ENCODE results near the gene B3GNT7. TPM values are rescaled to one million over a fixed set of nuclear protein-coding genes. Genes with fewer than 3 reads are reported as not detected.

Gene B3GNT7
- total and polyA plus RNA-seq, 2 of the 8 experiments (the other 6 are each of a cell fraction or from before 2014, with no cell fraction given) = 26.4 to 73.1 TPM

DNA sequence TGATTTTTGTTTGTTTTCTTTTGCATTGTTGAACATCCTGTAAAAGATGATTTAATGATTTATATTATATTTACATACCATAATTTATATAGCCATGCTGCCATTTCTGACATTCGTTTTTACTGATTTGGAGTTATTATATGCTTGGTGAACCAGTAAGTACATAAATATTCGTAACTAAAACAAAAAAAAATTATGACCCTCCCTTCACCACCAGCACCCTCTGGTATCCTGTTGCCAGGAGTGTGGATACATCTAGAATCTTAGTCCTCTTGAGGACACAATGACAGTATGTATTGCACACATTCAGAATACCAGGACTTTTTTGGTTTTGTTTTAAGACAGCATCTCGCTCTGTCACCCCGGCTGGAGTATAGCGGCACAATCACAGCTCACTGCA is 43.9 kb upstream of the B3GNT7 start:
- Histone ChIP-seq H2BK120ac (replicated peaks; ENCODE audit: low read depth, low read length) (no peak overlapping the region), H3K36me3 (ENCODE audit: control insufficient read depth in 2 of 4, insufficient read depth in 4 of 4, low read length in 3 of 4) (no peaks in the 10 kb centered on the region; a peak in 1 of 8 replicates), H2AFZ (ENCODE audit: low read length) (no peak overlapping the region), H3K56ac (replicated peaks; ENCODE audit: insufficient read length, low read depth, low read length) (no peak overlapping the region), H3K18ac (ENCODE audit: extremely low read depth, low read length) (no peak overlapping the region), H3K79me1 (ENCODE audit: low read depth, low read length) (no peaks in the 10 kb centered on the region), H4K8ac (ENCODE audit: extremely low read depth, insufficient read depth, low read length) (no peak overlapping the region), H3K23me2 (ENCODE audit: low read depth, low read length) (no peaks in the 10 kb centered on the region; the same call in 1 of the 2 replicates), H3K23ac (ENCODE audit: insufficient read length) (no peak overlapping the region), H2BK5ac (ENCODE audit: low read depth, low read length) (no peak overlapping the region), H3K14ac (ENCODE audit: insufficient read length) (no peak overlapping the region), H2BK12ac (ENCODE audit: low read depth, low read length) (no peak overlapping the region), H2BK20ac (ENCODE audit: low read length) (no peak overlapping the region), H4K5ac (ENCODE audit: insufficient read length, low read depth, low read length) (no peak overlapping the region), H3K4me1 (replicated peaks in 1 of 4; ENCODE audit: control insufficient read depth in 3 of 4, insufficient read depth in 4 of 4, low read length in 3 of 4) (peaks cover 0 to 6% (median 2%) of the 10 kb centered on the region in 4 experiments; a peak in 4 of 7 replicates), H2AK5ac (ENCODE audit: low read depth, low read length) (no peak overlapping the region), H3K27ac (ENCODE audit: low read depth, low read length) (no peak overlapping the region), H4K91ac (replicated peaks; ENCODE audit: insufficient read length, low read length) (no peak overlapping the region), H3K4ac (replicated peaks; ENCODE audit: insufficient read length, low read depth, low read length) (no peak overlapping the region), H2BK15ac (ENCODE audit: low read length) (no peak overlapping the region), H3K9ac (replicated peaks in 1 of 4; ENCODE audit: extremely low read depth in 1 of 4, low read depth in 3 of 4, low read length in 3 of 4) (no peak overlapping the region), H3K4me2 (ENCODE audit: insufficient read depth in 1 of 2, low read depth in 2 of 2, low read length in 2 of 2) (no peak overlapping the region), H3K27me3 (replicated peaks in 1 of 4; ENCODE audit: control insufficient read depth in 3 of 4, extremely low read depth in 1 of 4, insufficient read depth in 3 of 4, low read length in 3 of 4) (no peaks in the 10 kb centered on the region), H3K79me2 (ENCODE audit: control insufficient read depth in 1 of 2, insufficient read depth in 2 of 2, low read length in 2 of 2) (no peaks in the 10 kb centered on the region), H3K4me3 (ENCODE audit: extremely low read depth in 1 of 4, insufficient read depth in 2 of 4, low read depth in 3 of 4, low read length in 4 of 4) (no peak overlapping the region), H4K20me1 (replicated peaks in 1 of 2; ENCODE audit: control insufficient read depth in 1 of 2, insufficient read depth in 2 of 2, low read length in 2 of 2) (no peaks in the 10 kb centered on the region), H3K9me3 (ENCODE audit: insufficient read depth in 2 of 2, low read depth in 1 of 2, low read length in 1 of 2) (no peaks in the 10 kb centered on the region)
- DNase-seq (ENCODE audit: low read depth in 1 of 2, low spot score in 2 of 2) (no peak), FAIRE-seq (no peak)
- ChIA-PET CTCF (ENCODE audit: partially characterized antibody) (interaction anchor here (0.7 to 1.2 kb wide), 3 partner anchors 54 to 419 kb away, joined by 3 read pairs; no protein-coding TSS in a partner anchor), POLR2A (ENCODE audit: partially characterized antibody) (no interaction called here)
- WGBS, 2 experiments (ENCODE audit: extremely low coverage in 1 of 2, insufficient coverage in 1 of 2, insufficient read length in 1 of 2, insufficient replicate concordance in 2 of 2, low coverage in 1 of 2, low lambda C conversion rate in 2 of 2, missing lambda C conversion rate in 1 of 2) = 96% methylated on average over 5 of the region's 5 CpGs; no CpG with 5 or more reads in 1 of the 2 experiments
- TF ChIP-seq JUND (IDR thresholded peaks at IDR 0.05; ENCODE audit: low read length) = no peak
